GM12864 (cell line): Measurements from ENCODE around the gene CDH4.

Experiments
- DNase-seq: peaks from one replicate; pipeline ENCODE4 v3.0.0-alpha.2; 2011; ENCODE audit warnings: low read depth
- H3K4me3 ChIP-seq: 2 replicates; pipeline ENCODE4 v1.5.1; 2011; ENCODE audit warnings: mild to moderate bottlenecking, low read depth, low read length, control low read depth
- TF ChIP-seq, protein P1 (sequence below): IDR thresholded peaks from 2 replicates; pipeline ENCODE4 v1.5.1; 2011; ENCODE audit warnings: low read depth, mild to moderate bottlenecking, moderate library complexity, low read length, control low read depth, inconsistent platforms; ENCODE audit errors: missing control alignments

CDH4 gene

DNA sequence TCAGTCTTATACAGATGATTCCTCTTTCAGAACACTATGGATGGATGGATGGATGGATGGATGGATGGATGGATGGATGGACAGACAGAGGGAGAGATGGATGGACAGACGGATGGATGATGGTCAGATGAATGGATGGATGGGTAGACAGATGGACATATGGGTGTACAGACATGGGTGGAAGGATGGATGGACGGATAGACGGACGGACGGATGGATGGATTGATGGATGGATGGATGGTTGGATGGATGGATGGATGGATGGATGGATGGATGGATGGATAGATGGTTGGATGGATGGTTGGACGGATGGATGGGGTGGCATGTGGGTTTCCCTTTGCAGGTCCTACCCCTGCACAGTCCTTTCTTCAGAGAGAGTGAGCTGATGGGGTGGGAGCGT lies 320.7 kb downstream of the CDH4 start:
- H3K4me3 ChIP-seq = no peak overlapping the region
- no peak for DNase-seq
- TF ChIP-seq, protein P1, sequence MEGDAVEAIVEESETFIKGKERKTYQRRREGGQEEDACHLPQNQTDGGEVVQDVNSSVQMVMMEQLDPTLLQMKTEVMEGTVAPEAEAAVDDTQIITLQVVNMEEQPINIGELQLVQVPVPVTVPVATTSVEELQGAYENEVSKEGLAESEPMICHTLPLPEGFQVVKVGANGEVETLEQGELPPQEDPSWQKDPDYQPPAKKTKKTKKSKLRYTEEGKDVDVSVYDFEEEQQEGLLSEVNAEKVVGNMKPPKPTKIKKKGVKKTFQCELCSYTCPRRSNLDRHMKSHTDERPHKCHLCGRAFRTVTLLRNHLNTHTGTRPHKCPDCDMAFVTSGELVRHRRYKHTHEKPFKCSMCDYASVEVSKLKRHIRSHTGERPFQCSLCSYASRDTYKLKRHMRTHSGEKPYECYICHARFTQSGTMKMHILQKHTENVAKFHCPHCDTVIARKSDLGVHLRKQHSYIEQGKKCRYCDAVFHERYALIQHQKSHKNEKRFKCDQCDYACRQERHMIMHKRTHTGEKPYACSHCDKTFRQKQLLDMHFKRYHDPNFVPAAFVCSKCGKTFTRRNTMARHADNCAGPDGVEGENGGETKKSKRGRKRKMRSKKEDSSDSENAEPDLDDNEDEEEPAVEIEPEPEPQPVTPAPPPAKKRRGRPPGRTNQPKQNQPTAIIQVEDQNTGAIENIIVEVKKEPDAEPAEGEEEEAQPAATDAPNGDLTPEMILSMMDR = no peak

DNA sequence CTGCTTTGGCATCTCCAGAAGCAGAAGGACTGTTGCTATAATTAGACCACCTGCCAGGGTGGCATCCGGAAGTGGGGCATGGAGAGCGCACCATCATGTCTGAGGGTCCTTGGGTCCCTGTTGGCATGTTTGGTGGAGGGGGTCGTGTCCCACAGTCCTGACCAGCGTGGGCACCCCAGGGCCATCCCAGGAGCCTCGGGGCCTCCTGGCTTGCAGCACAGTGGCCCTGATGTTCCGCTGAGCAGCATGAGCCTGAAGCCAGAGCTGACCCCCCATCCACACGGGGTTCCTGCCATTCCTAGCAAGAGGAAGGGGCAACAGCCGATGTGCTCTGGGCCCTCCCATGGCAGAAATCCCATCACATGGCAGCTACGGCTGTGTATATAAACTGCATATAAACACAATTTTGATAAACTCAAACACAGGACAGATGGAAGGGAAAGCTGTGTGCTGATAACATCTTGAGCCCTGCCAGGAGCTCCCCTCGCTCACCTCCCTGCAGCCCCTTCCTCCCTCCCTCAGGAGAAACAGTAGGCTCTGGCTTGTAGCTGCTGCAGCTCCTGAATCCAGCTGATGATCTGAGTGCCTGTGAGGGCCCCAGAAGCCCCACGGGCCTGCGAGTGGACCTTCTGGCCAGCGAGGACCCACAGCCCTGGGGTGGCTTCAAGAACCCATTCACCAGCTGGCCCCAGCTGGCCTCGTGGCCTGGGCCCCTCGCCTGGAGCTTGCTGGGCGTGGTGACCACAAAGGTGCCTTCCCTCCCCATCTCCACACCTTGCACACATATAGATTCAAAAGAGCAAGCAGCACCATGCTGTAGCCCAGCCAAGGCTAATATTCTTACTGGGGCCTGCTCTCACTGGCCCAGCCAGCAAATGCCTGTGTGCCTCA lies 321.6 kb downstream of the CDH4 start:
- H3K4me3 ChIP-seq = no peak overlapping the region
- DNase-seq = no peak
- TF ChIP-seq, protein P1 = no peak

DNA sequence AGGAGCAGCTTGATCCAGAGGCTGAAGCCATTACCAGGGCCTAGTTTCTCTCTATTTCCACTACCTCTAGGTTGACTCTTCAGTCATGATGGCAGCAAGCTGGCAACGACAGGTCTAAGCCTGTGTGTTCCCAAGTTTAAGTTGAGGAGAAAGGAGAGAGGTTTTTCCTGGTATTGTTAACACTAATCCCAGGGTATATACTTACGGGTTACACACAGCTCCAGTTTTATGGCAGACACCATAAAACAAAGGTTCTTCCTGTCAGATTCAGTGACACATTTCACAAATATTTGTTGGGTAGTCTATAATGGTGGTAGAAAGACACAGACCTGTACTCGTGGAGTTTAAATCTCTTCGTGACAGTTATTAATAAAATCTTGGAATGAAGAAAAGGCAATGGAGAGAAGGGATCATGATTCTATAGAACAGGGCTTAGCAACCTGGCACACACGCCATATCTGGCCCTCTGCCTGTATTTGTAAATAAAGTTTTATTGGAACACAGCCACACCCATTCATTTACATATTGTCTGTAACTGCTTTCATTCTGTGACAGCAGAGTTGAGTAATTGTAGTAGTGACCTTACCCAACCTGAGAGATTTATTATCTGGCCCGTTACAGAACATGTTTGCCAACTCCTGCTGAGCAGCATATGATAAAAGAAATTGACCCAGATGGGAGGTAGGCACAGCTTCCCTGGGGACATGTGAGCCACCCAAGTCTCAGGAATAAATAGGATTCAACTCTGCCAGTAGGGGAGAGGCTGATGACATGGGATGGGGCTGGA lies 323.3 kb downstream of the CDH4 start:
- no peak for DNase-seq
- H3K4me3 ChIP-seq = no peak overlapping the region
- TF ChIP-seq, protein P1 = no peak

DNA sequence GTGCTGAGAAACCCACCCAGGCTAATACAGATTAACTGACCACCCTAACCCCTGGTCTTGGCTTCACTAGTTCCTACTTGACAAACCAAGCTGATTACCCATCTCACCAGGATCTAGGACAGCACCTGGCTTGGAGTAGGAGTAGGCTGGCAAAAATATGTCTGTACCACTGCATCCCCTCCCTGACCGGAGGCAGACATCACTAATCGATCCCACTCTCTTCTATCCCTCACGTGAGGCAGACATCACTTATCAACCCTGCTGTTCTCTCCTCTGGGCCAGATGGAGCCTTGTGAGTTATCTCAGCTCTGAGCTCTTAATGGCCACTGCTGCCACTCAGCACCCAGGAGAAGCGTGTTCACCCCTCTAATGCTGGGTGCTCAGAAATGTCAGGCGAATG lies 324.3 kb downstream of the CDH4 start:
- no peak overlapping the region for H3K4me3 ChIP-seq
- TF ChIP-seq, protein P1 = no peak

DNA sequence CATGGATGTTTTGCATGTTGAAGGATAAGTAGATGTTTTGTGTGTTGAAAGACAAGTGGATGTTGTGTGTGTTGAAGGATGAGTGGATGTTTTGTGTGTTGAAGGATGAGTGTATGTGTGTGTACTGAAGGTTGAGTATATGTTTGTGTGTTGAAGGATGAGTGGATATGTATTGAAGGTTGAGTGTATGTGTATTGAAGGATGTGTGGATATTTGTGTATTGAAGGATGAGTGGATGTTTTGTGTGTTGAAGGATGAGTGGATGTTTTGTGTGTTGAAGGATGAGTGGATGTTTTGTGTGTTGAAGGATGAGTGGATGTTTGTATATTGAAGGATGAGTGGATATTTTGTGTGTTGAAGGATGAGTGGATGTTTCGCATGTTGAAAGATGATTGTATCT lies 325.0 kb downstream of the CDH4 start:
- DNase-seq = no peak
- TF ChIP-seq, protein P1 = no peak
- H3K4me3 ChIP-seq = no peak overlapping the region

More for the DNA sequence above, 324.3 kb downstream of the CDH4 start:
- no peak for DNase-seq

DNA sequence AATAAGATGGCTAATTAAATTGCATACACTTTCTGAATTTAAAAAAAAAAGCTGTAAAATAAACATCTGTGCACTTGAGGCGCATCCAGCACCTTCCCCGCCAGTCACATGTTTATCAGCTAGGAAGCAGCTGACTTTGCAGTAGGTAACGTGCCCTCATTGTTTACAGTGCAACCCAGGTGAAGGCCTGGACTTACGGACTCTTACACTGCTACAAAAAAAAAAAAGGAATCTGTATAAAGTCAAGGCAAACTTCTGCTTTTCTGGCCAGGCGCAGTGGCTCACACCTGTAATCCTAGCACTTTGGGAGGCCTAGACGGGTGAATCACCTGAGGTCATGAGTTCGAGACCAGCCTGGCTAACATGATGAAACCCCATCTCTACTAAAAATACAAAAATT lies 327.8 kb downstream of the CDH4 start:
- H3K4me3 ChIP-seq = no peak overlapping the region
- DNase-seq = no peak
- TF ChIP-seq, protein P1 = no peak
